GM13976 (cell line): ENCODE results near the gene BRD3OS.

Experiments used
- DNase-seq: peaks from one replicate; pipeline ENCODE4 v3.0.0; 2012; ENCODE audit warnings: low spot score
- in situ Hi-C: fragments of 300-500 bp; cut with MboI; formaldehyde crosslinking; loops from one replicate; pipeline ENCODE4 v1.12.0; 2022; ENCODE audit warnings: low sequenced_read_pairs, mixed read lengths, inconsistent platforms; ENCODE audit not compliant: unreplicated experiment
- TF ChIP-seq, protein P1 (sequence below): IDR thresholded peaks from 2 replicates; pipeline ENCODE4 v1.5.1; 2012; ENCODE audit warnings: borderline replicate concordance, mild to moderate bottlenecking; ENCODE audit not compliant: insufficient read depth; ENCODE audit errors: extremely low read depth, missing control alignments, control extremely low read depth

BRD3OS gene

DNA sequence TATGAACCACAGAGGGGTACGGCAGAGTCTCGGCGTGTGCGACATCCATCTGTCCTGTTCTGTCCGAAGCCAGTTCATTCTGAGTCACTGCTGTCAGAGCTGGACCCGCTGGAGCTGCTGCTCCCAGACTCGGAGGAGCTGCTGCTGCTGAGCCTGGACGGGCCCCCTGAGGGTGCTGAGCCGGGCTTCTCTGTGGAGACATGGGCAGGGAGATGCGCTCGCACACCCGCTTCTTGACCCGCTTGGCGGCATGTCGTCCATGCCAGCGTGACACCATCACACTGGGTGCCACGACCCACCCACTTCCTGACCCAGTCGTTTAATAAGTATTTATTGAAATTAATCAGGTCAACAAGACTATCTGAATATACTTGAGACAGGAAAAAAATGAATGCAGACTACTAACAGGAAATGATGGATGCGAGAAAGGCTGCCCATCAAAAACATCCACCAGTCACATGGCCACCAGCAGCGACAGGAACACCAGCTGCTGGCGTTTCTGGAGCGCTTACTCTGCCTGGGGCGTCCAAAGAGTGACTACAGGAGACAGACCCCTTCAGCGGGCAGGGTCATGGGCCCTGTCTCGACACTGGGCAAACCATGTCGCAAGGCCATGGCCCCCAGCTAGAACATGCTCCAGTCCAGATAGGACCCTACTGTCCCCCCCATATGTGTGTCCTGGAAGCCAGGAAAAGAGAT, 8.4 kb downstream of the BRD3OS start:
- no peak for DNase-seq
- in situ Hi-C loops = no loop called here
- TF ChIP-seq, protein P1, sequence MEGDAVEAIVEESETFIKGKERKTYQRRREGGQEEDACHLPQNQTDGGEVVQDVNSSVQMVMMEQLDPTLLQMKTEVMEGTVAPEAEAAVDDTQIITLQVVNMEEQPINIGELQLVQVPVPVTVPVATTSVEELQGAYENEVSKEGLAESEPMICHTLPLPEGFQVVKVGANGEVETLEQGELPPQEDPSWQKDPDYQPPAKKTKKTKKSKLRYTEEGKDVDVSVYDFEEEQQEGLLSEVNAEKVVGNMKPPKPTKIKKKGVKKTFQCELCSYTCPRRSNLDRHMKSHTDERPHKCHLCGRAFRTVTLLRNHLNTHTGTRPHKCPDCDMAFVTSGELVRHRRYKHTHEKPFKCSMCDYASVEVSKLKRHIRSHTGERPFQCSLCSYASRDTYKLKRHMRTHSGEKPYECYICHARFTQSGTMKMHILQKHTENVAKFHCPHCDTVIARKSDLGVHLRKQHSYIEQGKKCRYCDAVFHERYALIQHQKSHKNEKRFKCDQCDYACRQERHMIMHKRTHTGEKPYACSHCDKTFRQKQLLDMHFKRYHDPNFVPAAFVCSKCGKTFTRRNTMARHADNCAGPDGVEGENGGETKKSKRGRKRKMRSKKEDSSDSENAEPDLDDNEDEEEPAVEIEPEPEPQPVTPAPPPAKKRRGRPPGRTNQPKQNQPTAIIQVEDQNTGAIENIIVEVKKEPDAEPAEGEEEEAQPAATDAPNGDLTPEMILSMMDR = no peak

DNA sequence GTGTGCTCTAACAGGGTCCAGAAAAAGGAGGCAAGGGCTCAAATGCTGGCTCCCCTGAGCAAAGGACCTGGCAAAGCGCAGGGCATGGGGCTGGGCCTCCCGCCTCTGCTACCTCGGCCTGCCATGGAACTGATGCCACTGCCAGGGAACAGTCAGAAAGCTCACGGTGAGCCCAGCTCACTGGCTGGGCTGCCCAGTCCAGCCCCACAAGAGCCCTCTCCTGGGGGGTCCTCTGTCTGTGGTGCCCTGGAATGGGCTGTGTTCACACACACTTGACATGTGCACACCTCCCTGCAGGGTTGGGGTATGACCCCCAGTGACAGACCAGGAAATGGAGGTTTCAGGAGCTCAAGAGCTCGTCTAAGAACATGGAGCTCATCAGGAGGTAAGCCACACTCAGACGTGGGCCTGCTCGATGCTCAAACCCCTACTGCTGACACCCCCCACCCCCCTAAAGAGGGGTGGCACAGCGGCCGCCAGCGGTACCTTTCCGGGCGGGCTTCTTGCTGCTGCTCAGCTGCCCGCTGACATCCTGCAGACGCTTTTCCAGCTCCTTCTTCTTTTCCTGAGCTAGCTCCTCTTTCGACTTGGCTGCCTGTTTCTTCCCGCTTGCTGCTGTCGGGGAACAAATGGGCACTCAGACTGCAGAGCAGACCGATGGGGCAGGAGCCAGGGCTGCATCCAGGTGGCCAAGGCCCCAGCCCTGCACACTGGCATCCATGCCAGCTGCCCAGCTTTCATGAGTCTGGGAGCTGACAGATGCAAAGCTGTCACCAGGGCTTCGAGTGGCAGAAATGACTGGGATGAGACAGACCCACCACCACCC, 9.1 kb downstream of the BRD3OS start:
- TF ChIP-seq, protein P1 = no peak
- in situ Hi-C loops = no loop called here
- no peak for DNase-seq

GRCh38 chr9:134035041-134036039, 10.1 kb downstream of the BRD3OS start:
- DNase-seq = no peak
- in situ Hi-C loops = no loop called here
- TF ChIP-seq, protein P1 = no peak

GRCh38 chr9:134036130-134036529, 10.8 kb downstream of the BRD3OS start:
- TF ChIP-seq, protein P1 = no peak
- in situ Hi-C loops = no loop called here

DNA sequence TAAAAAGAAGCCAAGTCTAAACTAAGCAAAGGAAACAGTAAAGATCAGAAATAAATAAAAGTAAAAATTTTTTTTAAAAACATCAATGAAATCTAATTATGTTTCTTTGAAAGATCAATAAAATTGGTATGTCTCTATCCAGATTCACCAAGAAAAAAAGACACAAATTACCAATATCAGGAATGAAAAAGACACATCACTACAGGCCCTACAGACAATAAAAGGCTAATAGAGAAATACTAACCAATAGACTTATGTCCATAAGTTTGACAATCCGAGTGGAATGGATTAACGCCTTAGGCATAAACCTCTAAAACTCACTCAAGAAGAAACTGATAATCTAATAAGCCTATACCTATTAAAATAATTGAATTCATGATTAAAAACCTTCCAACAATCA, 12.4 kb downstream of the BRD3OS start:
- TF ChIP-seq, protein P1 = no peak
- in situ Hi-C loops = no loop called here
- DNase-seq = no peak

More at GRCh38 chr9:134036130-134036529, 10.8 kb downstream of the BRD3OS start:
- no peak for DNase-seq
